SHP77 treated with DMSO at 0.1 percent for 48 hours (cell line): ENCODE data around the gene SCN3A.

Experiments
- DNase-seq: peaks from one replicate; lab custom pipeline; 2025; lab: John Stamatoyannopoulos, UW

Gene SCN3A

DNA sequence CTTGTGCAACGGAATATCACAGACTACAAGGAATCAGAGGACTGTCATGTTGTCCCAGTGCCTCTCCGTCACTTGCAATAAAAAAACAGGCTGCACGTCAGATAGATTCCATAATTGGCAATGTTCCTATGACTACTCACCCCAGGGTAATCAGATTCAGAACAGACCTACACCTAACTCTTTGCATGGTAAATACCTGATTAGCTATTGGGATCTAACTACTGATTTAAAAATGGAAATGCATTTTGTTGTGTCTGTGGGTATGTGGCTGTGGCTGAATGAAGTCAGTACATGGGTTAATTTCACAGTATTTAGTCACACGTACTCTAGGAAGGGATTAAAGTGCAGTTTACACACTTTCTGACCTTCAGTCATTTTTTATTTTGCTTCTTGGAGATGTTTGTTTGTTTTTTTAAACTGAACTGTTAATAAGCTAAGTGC is 91.7 kb downstream of the SCN3A start:
- DNase-seq, result no peak

DNA sequence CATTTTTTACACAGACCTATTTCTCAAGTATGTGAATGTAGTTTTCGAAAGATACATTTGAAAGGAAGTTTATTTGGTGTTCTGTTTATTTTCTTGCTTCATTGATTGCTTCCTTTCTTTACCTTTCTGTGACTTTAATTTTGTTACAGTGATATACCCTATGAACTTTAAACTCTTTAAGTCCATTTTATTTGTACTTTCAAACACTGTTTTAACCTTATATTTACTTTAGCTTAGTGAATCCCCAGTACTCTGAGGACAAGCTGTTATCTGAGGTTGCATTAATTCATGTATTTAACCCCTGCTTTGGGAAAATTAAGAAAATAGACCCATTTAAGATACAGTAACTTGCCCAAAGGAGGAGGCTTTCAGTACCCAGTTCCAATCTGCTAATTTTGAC is 93.5 kb downstream of the SCN3A start:
- no peak for DNase-seq

DNA sequence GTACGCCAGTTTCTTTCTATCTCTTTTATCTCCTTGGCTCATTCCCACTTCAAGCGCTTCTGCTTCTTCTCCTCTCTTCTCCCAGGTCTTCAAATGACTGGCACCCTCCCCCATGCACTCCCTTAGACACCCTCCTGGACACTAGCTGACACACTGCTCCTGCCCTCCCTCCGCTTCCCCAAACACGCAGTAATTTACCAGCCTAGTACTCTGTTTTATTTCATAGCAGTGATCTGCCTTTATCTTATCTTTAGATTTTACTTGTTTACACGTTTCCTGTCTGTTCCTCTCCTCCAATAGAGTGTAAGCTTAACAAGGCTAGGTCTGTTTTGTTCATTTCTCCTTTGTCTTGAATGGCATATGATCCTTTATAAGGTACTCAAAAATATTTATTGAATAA is 93.9 kb downstream of the SCN3A start:
- DNase-seq, result no peak

DNA sequence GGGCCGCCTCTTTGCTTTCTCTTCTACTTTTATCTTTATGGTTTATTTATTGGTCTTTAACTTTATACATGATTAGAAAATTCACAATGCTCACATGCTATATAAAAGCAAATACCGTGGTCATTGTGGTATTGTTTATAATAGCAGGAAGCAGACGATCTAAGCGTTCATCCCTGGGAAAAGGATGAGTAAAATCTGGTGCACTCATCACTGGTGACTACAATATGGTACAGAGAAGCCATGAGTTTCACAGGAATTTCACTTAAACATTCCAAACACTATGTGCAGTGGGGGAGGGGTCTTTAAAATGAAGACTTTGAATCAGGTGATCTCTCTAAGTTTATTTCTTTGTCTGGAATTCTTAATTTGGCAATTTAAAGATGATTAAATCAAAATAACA is 97.9 kb downstream of the SCN3A start:
- no peak for DNase-seq

DNA sequence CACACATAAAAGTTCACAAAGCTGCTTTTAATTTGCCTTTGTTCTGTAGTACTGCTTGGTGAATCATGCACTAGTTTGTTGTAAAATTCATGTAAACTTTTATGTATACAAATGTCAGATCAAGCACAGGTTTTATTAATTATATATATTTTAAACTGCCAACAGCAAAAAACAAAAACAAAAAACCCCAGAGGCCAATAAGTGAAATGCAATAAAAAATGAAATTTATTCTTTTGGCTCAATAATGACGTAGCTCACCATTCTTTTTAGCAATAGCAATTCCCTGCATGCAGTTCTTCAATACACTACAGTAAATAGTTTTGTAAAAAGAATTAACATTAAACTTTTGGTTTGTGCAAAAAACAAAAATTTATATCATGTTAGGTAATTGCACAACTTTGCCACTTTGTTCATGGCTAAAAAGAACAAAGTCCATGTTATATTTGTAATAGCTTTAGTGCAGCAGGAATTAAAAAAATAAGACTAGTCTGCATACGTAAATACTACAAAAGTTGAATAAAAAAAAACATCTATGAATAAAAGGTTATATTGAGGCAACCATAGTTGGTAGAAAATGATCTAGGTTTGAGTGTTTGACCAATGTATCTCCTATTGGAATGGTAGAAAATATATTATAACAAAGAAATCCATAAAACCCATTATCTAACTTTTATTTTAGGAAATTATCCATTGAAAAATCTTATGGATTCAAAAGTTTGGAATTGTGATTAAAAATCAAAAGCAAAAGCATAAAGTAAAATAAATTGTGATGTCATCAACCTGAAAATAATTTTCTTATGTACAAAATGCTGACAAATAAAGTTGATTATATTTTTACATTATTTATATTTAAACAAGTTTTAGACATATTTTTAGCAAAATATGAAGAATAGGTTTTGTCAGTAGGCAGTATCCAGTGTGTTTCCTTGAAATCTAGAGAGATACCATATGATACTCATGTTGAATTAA is 115.6 kb downstream of the SCN3A start:
- no peak for DNase-seq

DNA sequence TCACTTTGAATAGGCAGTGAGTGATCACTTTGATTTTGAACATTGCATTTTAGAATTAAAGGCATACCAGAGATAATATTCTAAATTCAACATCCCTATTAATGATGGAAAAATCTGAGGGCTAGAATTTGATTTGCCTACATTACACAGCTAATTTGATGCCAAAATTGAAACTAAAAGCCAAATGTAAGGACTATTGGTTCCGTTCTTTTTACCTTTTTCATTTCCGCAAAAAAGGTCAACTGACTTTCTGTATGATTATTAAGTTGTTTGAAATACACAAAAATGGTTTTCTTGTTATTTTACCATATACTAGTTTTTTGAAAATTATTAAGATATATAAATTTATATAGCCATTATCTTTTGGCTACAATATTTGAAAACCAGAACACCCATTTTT is 117.5 kb downstream of the SCN3A start:
- DNase-seq, result no peak

DNA sequence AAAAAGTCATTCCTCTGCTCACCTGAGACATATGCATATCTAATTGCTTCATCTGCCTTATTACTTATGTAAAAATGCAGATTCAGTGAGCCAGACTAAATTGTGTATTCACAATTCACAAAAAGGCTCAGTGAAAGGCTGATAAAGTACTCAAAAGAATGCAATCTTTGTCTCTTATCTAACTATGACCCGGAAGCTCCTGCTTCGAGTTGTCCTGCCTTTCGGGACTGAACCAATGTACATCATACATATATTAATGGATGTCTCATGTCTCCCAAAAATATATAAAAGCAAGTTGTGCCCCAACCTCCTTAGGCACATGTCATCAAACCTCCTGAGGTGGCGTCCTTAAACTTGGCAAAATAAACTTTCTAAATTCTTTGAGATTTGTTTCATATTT is 120.5 kb downstream of the SCN3A start:
- no peak for DNase-seq

DNA sequence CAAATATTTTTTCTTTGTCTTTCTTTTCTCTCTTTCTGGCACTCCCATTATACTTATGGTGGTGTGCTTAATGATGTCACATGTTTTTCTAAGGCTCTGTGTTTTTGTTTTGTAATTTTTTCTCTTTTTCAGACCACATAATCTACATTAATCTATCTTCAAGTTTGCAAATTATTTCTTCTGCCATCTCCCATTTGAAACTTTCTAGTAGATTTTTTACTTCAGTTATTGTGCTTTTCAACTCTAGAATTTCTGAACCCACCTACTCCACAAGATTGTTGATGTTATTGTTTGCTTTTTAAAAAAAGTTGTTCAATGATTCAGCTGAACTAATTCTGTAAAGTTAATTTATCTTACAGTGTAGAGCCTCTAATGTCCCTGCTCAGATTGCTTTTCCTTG is 121.4 kb downstream of the SCN3A start:
- DNase-seq, result no peak

DNA sequence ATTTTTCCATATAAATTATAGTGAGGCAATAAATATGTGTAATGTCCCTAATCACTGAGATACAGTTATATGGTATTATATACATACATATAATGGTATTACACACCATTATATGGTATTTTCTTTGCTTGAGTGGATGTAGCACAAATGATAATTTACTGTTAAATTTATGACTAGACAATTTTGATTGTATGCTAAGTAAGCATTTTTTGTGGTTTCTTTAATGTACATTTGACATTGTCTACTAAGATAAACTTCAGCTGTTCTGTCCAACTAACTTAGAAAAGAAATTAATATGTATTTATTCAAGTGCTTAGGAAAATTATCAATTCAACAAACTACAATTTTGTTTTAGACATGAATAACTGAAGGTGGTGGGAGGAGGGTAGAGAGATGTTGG is 122.6 kb downstream of the SCN3A start:
- no peak for DNase-seq

DNA sequence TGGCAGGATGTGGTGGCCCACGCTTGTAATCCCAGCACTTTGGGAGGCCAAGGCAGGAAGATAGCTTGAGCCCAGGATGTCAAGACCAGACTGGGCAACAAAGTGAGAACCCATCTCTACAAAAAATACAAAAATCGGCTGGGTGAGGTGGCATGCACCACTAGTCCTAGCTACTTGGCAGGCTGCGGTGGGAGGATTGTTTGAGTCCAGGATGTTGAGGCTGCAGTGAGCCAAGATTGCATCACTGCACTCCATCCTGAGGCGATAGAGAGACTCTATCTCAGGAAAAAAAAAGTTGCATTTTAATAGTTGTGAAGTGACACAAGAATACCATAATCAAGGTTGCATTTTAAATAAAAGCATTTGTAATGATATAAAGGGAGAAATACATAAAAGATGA is 124.4 kb downstream of the SCN3A start:
- DNase-seq, result no peak

DNA sequence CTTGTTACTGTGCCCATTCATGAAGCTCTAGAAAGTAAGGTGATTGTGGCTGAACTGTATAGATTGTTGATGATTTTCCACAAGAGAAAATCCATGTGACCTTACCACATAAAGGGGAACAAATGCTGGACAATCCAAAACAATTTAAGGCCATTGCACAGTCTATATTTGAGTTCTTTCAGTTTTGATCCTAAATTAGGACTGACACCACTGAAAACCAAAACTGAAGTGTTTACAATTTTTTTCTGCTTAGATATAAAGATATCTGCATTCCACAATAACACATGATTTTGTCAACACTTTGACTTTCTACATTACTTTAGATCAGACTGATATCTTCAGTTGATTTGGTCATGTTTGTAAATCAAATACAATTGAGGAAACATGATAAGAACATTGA is 124.9 kb downstream of the SCN3A start:
- no peak for DNase-seq

DNA sequence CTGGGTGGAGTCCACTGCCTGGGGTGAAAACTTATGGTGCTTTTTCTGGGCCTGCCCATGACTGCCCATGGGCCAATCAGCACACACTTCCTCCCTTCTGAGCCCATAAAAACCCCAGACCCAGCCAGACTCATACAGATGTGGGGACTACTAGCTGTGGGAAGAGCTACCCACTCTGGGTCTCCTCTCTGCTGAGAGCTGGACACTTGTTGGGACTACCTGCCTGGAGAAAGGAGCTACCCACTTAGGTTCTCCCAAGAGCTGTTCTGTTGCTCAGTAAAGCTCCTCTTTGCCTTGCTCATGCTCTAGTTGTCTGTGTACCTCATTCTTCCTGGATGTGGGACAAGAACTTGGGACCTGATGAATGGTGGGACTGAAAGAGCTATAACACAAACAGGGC is 129.0 kb downstream of the SCN3A start:
- DNase-seq, result no peak

DNA sequence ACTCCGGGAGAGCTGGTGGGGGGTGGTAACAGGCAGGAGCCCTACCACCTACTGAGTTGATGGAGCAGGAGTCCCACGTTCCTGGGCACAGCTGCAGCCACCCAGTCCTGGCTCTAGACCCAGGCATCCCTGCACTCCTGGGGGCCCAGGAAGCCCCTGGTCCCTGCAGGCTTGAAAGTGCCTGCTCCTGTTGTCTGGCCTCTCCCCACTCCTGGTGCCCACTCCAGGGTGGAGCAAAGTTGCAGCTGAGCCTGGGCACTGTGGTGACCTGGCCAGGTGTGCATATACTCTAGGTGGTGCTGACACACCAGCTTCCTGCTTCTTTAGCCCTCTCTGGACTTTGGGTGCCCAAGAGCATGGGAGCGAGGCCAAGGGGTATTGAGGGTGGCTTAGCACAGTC is 129.5 kb downstream of the SCN3A start:
- DNase-seq, result no peak

DNA sequence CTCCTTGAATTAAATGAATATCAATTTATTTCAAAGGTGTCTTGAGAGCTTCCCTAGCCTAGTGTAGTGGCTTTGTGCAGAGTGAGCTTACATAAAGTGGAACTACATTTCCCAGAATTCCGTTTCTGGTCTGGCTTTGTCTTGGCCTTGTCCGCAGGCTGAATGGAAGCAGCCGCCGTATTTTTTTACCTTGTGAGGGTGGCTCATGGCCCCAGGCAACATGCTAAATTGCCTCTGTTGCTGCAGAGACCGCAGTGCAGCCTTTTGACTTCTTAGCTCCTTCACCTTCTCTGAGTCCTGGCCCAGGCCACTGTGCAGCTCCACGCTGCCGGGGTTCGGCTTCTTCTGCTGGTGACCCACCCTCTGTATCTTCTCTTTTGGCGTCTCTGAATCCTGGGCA is 133.8 kb downstream of the SCN3A start:
- DNase-seq, result no peak

DNA sequence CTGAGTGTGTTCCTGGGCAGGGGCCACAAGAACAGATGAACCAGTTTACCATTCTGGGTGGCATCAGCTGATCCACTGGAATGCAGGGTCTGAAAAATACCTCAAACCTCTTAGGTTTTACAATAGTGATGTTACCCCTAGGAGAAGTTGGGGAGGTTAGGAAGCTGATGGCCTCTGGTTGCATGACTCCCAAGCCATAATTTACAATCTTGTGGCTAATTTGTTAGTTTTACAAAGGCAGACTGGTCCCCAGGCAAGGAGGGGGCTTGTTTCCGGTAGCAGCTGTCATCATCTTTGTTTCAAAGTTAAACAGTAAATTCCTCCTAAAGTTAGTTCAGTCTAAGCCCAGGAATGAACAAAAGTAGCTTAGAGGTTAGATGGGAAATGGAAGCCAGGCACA is 134.7 kb downstream of the SCN3A start:
- no peak for DNase-seq

DNA sequence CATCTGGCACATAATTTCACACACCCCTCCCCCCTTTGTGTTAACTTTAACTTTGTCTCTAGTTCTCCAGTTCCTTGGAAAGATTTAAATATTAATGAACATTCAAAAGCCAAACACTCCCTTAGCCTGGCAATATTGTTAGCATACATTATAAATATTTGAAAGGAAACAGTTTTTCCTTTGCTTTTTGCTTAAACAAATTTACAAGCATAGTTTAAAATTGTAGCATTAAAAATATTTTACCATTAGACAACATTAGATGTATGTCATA is 135.4 kb downstream of the SCN3A start:
- no peak for DNase-seq

DNA sequence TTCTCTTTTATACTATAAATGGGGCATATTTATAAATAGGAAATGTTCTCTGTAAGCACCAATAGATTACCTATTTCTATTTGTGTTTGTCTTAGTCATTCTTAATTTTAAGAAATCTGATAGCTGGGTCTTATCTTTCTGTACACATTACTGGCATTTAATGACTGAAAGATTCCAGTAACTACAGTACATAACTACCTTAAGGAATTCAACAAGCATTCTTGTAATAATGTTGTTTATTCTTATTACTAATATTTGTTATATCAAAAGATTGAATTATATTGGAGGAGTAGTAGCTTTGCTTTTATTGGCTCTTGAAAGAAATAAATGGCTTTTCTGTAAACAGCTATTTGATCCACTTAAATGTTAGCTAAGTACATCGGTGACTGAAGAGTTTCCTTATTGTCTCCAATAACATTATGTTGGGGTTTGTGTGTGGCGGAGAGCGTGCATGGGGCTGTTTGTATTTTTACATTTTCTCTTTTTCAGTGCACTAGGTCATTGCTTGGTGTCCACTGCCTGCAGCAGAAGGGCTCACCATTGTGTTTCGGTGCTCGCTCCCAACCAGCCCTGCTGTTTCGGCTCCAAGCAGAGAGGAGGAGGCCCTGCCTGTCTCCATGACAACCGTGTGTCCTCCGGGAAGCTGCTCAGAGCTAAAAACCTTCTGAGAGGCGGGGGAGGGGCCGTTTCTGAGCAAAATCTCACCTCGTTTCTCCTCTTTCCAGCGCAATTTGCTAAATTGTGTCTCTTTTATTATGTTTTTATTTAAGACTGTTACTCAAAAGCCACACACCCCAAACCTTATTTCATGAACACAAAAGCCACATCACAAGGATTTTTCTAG is 136.0 kb downstream of the SCN3A start:
- DNase-seq, result peak; percentile 58

DNA sequence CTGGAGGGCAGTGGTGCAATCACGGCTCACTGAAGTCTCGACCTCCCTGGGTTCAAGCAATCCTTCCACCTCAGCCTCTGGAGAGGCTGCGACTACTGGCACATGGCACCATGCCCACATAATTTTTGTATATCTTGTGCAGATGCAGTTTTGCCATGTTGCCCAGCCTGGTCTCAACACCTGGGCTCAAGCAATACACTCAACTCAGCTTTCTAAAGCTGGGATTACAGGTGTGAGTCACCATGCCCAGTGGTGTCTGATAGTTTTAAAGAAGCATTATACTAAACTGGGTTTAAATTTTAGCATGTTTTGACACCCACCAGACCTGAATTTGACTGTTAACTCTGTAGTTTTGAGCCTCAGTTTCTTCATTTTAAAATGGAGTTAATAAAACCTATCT is 139.1 kb downstream of the SCN3A start:
- no peak for DNase-seq

DNA sequence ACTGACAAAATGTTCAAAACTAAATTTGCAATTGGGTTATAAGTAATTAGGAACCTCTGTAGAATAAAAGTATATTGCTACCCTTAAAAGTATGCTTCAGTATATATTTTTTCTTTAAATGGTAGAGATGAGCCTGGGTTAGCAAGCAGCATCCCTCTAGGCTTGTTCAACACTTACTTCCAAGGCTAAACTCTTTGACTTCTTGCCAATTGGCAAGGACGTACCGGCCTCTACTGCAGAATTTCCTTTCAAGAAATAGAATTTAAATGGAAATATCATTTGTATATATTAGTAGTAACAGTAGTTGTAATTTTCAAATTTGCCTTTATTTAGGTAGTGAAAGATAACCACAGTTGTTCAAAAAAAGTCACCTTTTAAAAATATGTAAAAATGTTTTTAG is 143.4 kb downstream of the SCN3A start:
- DNase-seq, result no peak

DNA sequence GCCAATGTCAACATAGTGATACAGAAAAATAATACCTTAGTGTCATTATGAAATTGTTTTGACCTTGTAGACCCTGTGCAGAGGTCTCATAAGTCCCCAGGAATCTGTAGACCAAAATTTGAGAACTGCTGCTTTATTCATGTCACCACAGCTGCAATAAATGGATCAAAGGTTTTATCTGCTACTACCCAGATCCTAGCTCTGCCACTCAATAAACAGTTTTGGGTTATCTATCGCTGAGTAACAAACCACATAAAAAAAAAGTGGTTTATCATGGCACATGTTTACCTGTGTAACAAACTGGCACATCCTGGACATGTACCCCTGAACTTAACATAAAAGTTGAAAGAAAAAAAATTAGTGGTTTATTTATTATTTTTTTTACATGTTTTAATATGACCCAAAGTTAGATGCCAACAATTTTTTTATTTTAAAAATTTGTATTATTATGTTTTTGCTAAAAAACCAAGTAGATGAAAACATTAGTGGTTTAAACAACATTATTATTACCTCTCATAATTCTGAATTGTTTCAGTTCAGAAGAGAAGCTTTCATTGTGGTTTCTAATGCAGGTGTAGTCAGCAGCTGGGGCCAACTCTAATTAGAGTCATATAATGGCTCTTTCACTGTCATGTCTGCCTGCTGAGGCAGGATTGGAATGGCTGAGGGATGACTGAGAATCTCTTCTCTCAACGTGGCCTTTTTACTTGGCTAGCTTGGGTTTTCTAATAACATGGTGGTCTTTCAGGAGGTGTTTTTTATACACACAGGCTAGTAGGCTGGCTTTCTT is 145.2 kb downstream of the SCN3A start:
- no peak for DNase-seq

DNA sequence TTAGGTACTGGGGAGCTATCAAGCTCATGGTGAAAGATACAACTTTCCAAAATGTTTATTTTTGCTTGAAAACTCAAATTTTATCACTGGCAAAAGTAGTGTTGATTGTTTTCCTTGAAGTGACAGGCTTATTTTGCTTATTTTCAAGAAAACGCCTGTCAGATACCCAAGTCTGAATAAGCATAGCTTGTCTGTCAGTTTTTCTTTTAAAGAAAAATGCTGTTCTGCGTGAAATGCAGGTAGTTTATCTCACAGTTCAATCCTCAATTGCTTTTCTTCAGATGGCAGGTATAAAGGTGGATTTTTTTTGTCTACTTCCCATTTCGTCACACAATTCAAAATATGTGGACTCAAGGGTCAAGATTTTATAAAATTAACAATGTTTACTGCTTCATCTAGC is 145.9 kb downstream of the SCN3A start:
- no peak for DNase-seq

DNA sequence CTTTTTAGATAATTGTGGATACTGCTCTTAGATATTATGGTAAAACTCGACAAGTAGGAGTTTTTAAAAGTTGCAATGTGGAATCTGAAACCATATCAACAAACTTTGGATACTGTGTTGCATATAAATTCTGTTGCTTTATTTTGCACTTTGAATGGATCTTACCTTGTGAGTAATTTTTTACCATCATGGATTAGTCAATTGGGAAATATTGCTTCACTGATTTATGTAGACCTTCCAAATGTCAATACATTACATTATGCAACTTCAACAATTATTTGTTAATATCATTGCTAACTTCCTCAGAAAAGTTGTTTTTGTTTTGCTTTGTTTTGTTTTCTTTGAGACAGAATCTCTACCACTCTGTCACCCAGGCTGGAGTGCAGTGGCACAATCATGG is 146.5 kb downstream of the SCN3A start:
- no peak for DNase-seq

DNA sequence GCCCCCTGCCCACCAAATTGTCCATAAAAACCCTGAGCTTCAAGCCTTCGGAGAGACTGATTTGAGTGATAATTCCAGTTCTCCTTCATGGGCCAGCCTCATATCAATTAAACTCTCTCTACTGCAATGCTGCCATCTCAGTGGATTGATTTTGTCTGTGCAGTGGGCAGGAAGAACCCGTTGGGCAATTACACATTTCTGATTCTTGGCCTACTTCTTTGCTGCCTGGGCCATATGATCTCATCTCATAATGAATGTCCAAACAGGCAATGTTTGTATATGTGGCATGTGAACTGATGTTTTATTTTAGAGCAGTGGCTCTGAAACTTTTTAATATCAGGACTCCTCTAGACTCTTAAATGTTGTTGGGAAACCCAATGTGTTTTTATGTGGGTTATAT is 147.3 kb downstream of the SCN3A start:
- DNase-seq, result no peak
